GM23338 (cell line): Measurements from ENCODE around the gene CERK. TPM values are rescaled to one million over a fixed set of nuclear protein-coding genes. Genes with fewer than 3 reads are reported as not detected.

ENCODE experiments used
- ATAC-seq: fragments of 200-7000 bp; cut with Tn5 transposase; 3 replicates; pipeline ENCODE4 v1.9.1; 2020
- DNase-seq: peaks from one replicate; pipeline ENCODE4 v3.0.0-alpha.2; 2015; ENCODE audit warnings: low spot score
- H2AFZ ChIP-seq: fragments of 200-600 bp; sonication (generic); 2 replicates; pipeline ENCODE4 v1.8.0; 2016; ENCODE audit warnings: antibody characterized with exemption, mild to moderate bottlenecking, moderate library complexity
- H3F3A ChIP-seq: fragments of 200-600 bp; sonication (generic); replicated peaks from 2 replicates; pipeline ENCODE4 v1.8.0; 2017; ENCODE audit warnings: antibody characterized with exemption, mixed run types, low read depth
- H3K27ac ChIP-seq: fragments of 200-600 bp; sonication (generic); 2 replicates; pipeline ENCODE4 v1.6.1; 2016; ENCODE audit warnings: low read depth
- H3K27me3 ChIP-seq: fragments of 200-600 bp; sonication (generic); 2 replicates; pipeline ENCODE4 v1.8.0; 2016; ENCODE audit warnings: mild to moderate bottlenecking, mixed run types, moderate library complexity; ENCODE audit not compliant: insufficient read depth
- H3K36me3 ChIP-seq: fragments of 200-600 bp; sonication (generic); 2 replicates; pipeline ENCODE4 v1.8.0; 2016; ENCODE audit warnings: mild to moderate bottlenecking; ENCODE audit not compliant: insufficient read depth
- H3K4me1 ChIP-seq: fragments of 200-600 bp; sonication (generic); 2 replicates; pipeline ENCODE4 v1.8.0; 2016; ENCODE audit warnings: mild to moderate bottlenecking, moderate library complexity; ENCODE audit not compliant: insufficient read depth
- H3K4me2 ChIP-seq: fragments of 200-600 bp; sonication (generic); 2 replicates; pipeline ENCODE4 v1.7.1; 2017; ENCODE audit warnings: mixed run types
- H3K4me3 ChIP-seq: fragments of 200-600 bp; sonication (generic); 2 replicates; pipeline ENCODE4 v1.6.1; 2016; ENCODE audit warnings: mixed run types
- H3K79me2 ChIP-seq: fragments of 200-600 bp; sonication (generic); replicated peaks from 2 replicates; pipeline ENCODE4 v1.8.0; 2017; ENCODE audit warnings: mild to moderate bottlenecking; ENCODE audit not compliant: insufficient read depth
- H3K9me2 ChIP-seq: fragments of 200-600 bp; sonication (generic); 2 replicates; pipeline ENCODE4 v1.8.0; 2017; ENCODE audit not compliant: insufficient read depth
- H4K20me1 ChIP-seq: fragments of 200-600 bp; sonication (generic); replicated peaks from 2 replicates; pipeline ENCODE4 v1.8.0; 2017; ENCODE audit warnings: mild to moderate bottlenecking; ENCODE audit not compliant: insufficient read depth
- H3K27ac Mint-ChIP-seq: 2 replicates; pipeline ENCODE4 v1.8.0; 2020; ENCODE audit warnings: inconsistent platforms, mild to moderate bottlenecking, moderate library complexity, mixed read lengths
- H3K27me3 Mint-ChIP-seq: 3 replicates; pipeline ENCODE4 v1.8.0; 2022; ENCODE audit warnings: low read depth, mild to moderate bottlenecking, moderate library complexity, mixed read lengths, inconsistent platforms; ENCODE audit not compliant: insufficient read depth, poor library complexity
- H3K36me3 Mint-ChIP-seq: 3 replicates; pipeline ENCODE4 v1.8.0; 2021; ENCODE audit warnings: low read depth, mild to moderate bottlenecking, inconsistent platforms, moderate library complexity, mixed read lengths
- H3K4me1 Mint-ChIP-seq: 3 replicates; pipeline ENCODE4 v1.8.0; 2020; ENCODE audit warnings: mild to moderate bottlenecking, inconsistent platforms, mixed read lengths
- H3K4me3 Mint-ChIP-seq: 3 replicates; pipeline ENCODE4 v1.8.0; 2021; ENCODE audit warnings: moderate library complexity, mild to moderate bottlenecking, inconsistent platforms, mixed read lengths
- H3K9me3 Mint-ChIP-seq: 3 replicates; pipeline ENCODE4 v1.8.0; 2020; ENCODE audit warnings: moderate library complexity, mild to moderate bottlenecking, inconsistent platforms, mixed read lengths
- CREB1 ChIP-seq: fragments of 250-450 bp; sonication (Bioruptor Pico); IDR thresholded peaks from 2 replicates; pipeline ENCODE4 v1.5.0; 2020; ENCODE audit warnings: low read depth, mild to moderate bottlenecking, moderate library complexity
- ETS1 ChIP-seq: IDR thresholded peaks from 2 replicates; pipeline ENCODE4 v1.6.1; 2016; ENCODE audit warnings: antibody characterized with exemption
- EZH2 ChIP-seq: fragments of 200-600 bp; sonication (generic); IDR thresholded peaks from one replicate; pipeline ENCODE4 v1.8.0; 2017; ENCODE audit warnings: antibody characterized with exemption, mild to moderate bottlenecking, low read depth; ENCODE audit not compliant: unreplicated experiment
- EZH2phosphoT487 ChIP-seq: fragments of 200-600 bp; sonication (generic); IDR thresholded peaks from one replicate; pipeline ENCODE4 v1.8.1; 2018; ENCODE audit warnings: antibody characterized with exemption; ENCODE audit not compliant: unreplicated experiment
- JUNB ChIP-seq: IDR thresholded peaks from one replicate; pipeline ENCODE4 v1.6.1; 2016; ENCODE audit warnings: antibody characterized with exemption; ENCODE audit not compliant: unreplicated experiment
- NANOG ChIP-seq: IDR thresholded peaks from 2 replicates; pipeline ENCODE4 v1.6.1; 2016; ENCODE audit warnings: antibody characterized with exemption, borderline replicate concordance
- POLR2AphosphoS5 ChIP-seq: IDR thresholded peaks from 2 replicates; pipeline ENCODE4 v1.6.1; 2016; ENCODE audit warnings: antibody characterized with exemption, low read depth
- REST ChIP-seq: IDR thresholded peaks from one replicate; pipeline ENCODE4 v1.6.1; 2018; ENCODE audit warnings: antibody characterized with exemption; ENCODE audit not compliant: unreplicated experiment
- STAT1 ChIP-seq: IDR thresholded peaks from one replicate; pipeline ENCODE4 v1.6.1; 2016; ENCODE audit warnings: antibody characterized with exemption; ENCODE audit not compliant: unreplicated experiment
- ZNF114 ChIP-seq: fragments of 250-450 bp; sonication (Bioruptor Pico); IDR thresholded peaks from 2 replicates; pipeline ENCODE4 v1.5.0; 2020; ENCODE audit warnings: mild to moderate bottlenecking, moderate library complexity
- ZNF331 ChIP-seq: fragments of 250-450 bp; sonication (Bioruptor Pico); IDR thresholded peaks from 2 replicates; pipeline ENCODE4 v1.5.0; 2020; ENCODE audit warnings: low read depth, mild to moderate bottlenecking, moderate library complexity
- ZNF462 ChIP-seq: fragments of 250-450 bp; sonication (Bioruptor Pico); IDR thresholded peaks from 2 replicates; pipeline ENCODE4 v1.5.0; 2020; ENCODE audit warnings: mild to moderate bottlenecking, moderate library complexity
- polyA plus RNA-seq: library from polyadenylated mRNA; unstranded; fragments of >200 nt; fragmentation: Nextera tagmentation; extraction: Ambion mirVana; gene quantifications from 2 replicates; pipeline ENCODE4 v1.2.1, GENCODE V29; 2016
- total RNA-seq: library from RNA; depleted of rRNA; stranded (reverse); fragments of >200 nt; shearing (Covaris generic); gene quantifications from 2 replicates; pipeline ENCODE4 v1.2.3, GENCODE V29; 2014
- TF ChIP-seq, protein P1 (sequence below), 2 experiments: fragments of 200-600 bp in 1 of 2; sonication (generic) in 1 of 2; conservative IDR thresholded peaks; 2 replicates each; pipeline versions ENCODE4 v1.5.1 to v1.6.1; 2016 to 2017; ENCODE audit warnings: antibody characterized with exemption in 2 of 2, low read depth in 2 of 2, mild to moderate bottlenecking in 2 of 2, moderate library complexity in 1 of 2

Gene CERK
- total and polyA plus RNA-seq, 2 experiments from 2014 or later, result 12.7 to 62.9 TPM

GRCh38 chr22:46656856-46657654 lies 81.0 kb downstream of the CERK start:
- peaks cover 20% of the 10 kb centered on the region for H3K4me1 Mint-ChIP-seq
- Histone ChIP-seq H2AFZ (no peak overlapping the region), H3F3A (no peaks in the 10 kb centered on the region), H3K4me3 (no peak overlapping the region), H3K4me2 (no peak overlapping the region), H3K36me3 (no peaks in the 10 kb centered on the region), H3K27me3 (no peaks in the 10 kb centered on the region), H3K79me2 (no peaks in the 10 kb centered on the region), H3K4me1 (no peaks in the 10 kb centered on the region), H4K20me1 (no peaks in the 10 kb centered on the region), H3K27ac (no peak overlapping the region), H3K9me2 (no peaks in the 10 kb centered on the region)
- H3K36me3 Mint-ChIP-seq, result no peaks in the 10 kb centered on the region
- TF ChIP-seq, protein P1, sequence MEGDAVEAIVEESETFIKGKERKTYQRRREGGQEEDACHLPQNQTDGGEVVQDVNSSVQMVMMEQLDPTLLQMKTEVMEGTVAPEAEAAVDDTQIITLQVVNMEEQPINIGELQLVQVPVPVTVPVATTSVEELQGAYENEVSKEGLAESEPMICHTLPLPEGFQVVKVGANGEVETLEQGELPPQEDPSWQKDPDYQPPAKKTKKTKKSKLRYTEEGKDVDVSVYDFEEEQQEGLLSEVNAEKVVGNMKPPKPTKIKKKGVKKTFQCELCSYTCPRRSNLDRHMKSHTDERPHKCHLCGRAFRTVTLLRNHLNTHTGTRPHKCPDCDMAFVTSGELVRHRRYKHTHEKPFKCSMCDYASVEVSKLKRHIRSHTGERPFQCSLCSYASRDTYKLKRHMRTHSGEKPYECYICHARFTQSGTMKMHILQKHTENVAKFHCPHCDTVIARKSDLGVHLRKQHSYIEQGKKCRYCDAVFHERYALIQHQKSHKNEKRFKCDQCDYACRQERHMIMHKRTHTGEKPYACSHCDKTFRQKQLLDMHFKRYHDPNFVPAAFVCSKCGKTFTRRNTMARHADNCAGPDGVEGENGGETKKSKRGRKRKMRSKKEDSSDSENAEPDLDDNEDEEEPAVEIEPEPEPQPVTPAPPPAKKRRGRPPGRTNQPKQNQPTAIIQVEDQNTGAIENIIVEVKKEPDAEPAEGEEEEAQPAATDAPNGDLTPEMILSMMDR (conservative IDR thresholded peaks at IDR 0.05; ENCODE audit: low read depth in 2 of 2), result no peak
- TF ChIP-seq ZNF462 (CRISPR knock-in tag) (no peak), EZH2phosphoT487 (no peak), STAT1 (no peak), POLR2AphosphoS5 (no peak), NANOG (no peak), REST (no peak), ETS1 (no peak), JUNB (no peak), CREB1 (CRISPR knock-in tag) (no peak), EZH2 (no peak), ZNF114 (CRISPR knock-in tag) (no peak), ZNF331 (CRISPR knock-in tag) (no peak)
- no peak overlapping the region for H3K4me3 Mint-ChIP-seq
- H3K9me3 Mint-ChIP-seq, result no peaks in the 10 kb centered on the region
- DNase-seq (no peak), ATAC-seq (no peak)
- H3K27me3 Mint-ChIP-seq, result peaks cover 11% of the 10 kb centered on the region
- H3K27ac Mint-ChIP-seq, result no peak overlapping the region
